HepG2 (cell line): ENCODE measurements around the gene PPP1R16B.

Source experiments
- HES4 ChIP-seq: sonication (generic); formaldehyde crosslinking; IDR thresholded peaks from 2 replicates; pipeline ENCODE4 v1.9.0; 2021; ENCODE audit warnings: mild to moderate bottlenecking, missing genetic modification reagents, borderline replicate concordance
- KLF16 ChIP-seq, 2 experiments: sonication (generic) in 1 of 2; formaldehyde crosslinking in 1 of 2; IDR thresholded peaks; 2 replicates each; pipeline versions ENCODE4 v1.6.1 to v1.8.0; 2016 to 2023; ENCODE audit warnings: missing genetic modification reagents in 2 of 2, missing compliant biosample characterization in 1 of 2
- NFE2 ChIP-seq: sonication (generic); formaldehyde crosslinking; IDR thresholded peaks from 2 replicates; pipeline ENCODE4 v1.4.0; 2020; ENCODE audit warnings: missing genetic modification reagents
- NKX3-1 ChIP-seq: sonication (generic); formaldehyde crosslinking; IDR thresholded peaks from 2 replicates; pipeline ENCODE4 v1.5.0; 2020; ENCODE audit warnings: missing genetic modification reagents
- POLR2AphosphoS5 ChIP-seq: IDR thresholded peaks from 2 replicates; pipeline ENCODE4 v1.6.1; 2012; ENCODE audit warnings: low read depth, low read length
- TAF1 ChIP-seq: sonication (generic); formaldehyde crosslinking; IDR thresholded peaks from 2 replicates; pipeline ENCODE4 v1.4.0; 2020; ENCODE audit warnings: missing genetic modification reagents
- TF ChIP-seq, protein P1 (sequence below): sonication (generic); formaldehyde crosslinking; IDR thresholded peaks from 2 replicates; pipeline ENCODE4 v1.5.0; 2020; ENCODE audit warnings: mild to moderate bottlenecking, missing genetic modification reagents, moderate library complexity

GRCh38 chr20:38856570-38856969, 51.1 kb downstream of the PPP1R16B start:
- TF ChIP-seq NFE2 (CRISPR knock-in tag) (no peak), POLR2AphosphoS5 (no peak), HES4 (CRISPR knock-in tag) (no peak), NKX3-1 (no peak), TAF1 (CRISPR knock-in tag) (no peak), KLF16 (CRISPR knock-in tag; IDR thresholded peaks at IDR 0.05) (no peak)
- TF ChIP-seq, protein P1, sequence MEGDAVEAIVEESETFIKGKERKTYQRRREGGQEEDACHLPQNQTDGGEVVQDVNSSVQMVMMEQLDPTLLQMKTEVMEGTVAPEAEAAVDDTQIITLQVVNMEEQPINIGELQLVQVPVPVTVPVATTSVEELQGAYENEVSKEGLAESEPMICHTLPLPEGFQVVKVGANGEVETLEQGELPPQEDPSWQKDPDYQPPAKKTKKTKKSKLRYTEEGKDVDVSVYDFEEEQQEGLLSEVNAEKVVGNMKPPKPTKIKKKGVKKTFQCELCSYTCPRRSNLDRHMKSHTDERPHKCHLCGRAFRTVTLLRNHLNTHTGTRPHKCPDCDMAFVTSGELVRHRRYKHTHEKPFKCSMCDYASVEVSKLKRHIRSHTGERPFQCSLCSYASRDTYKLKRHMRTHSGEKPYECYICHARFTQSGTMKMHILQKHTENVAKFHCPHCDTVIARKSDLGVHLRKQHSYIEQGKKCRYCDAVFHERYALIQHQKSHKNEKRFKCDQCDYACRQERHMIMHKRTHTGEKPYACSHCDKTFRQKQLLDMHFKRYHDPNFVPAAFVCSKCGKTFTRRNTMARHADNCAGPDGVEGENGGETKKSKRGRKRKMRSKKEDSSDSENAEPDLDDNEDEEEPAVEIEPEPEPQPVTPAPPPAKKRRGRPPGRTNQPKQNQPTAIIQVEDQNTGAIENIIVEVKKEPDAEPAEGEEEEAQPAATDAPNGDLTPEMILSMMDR (CRISPR knock-in tag), result no peak
